Measurements from ENCODE around the gene CCL4L2.
"Not testable (repeated sequence)": the region's sequence is repeated elsewhere in the genome, so short reads cannot be mapped to it uniquely, and the experiment has no call there.

The CCL4L2 gene

GRCh38 chr17:36195434-36196130, 15.3 kb upstream of the CCL4L2 start:
- DNase-seq, result no peak

- DNase-seq, result no peak
Measured at GRCh38 chr17:36196131-36196486, 14.8 kb upstream of the CCL4L2 start.

- no peak for DNase-seq
Measured at GRCh38 chr17:36197387-36197703, 13.5 kb upstream of the CCL4L2 start.

- no peak for DNase-seq
Measured at GRCh38 chr17:36198831-36199465, 11.9 kb upstream of the CCL4L2 start.

GRCh38 chr17:36201102-36201501, 9.8 kb upstream of the CCL4L2 start:
- not testable (repeated sequence) for DNase-seq

- not testable (repeated sequence) for DNase-seq
Measured at GRCh38 chr17:36201506-36201905, 9.4 kb upstream of the CCL4L2 start.

GRCh38 chr17:36203335-36203734, 7.5 kb upstream of the CCL4L2 start:
- no peak for DNase-seq

GRCh38 chr17:36204724-36205500, 6.0 kb upstream of the CCL4L2 start:
- no peak for DNase-seq

- no peak for DNase-seq
Measured at GRCh38 chr17:36205637-36206485, 5.0 kb upstream of the CCL4L2 start.

GRCh38 chr17:36206486-36206821, 4.4 kb upstream of the CCL4L2 start:
- not testable (repeated sequence) for DNase-seq

- DNase-seq, result not testable (repeated sequence)
Measured at GRCh38 chr17:36207383-36207782, 3.5 kb upstream of the CCL4L2 start.

- no peak for DNase-seq
Measured at GRCh38 chr17:36209575-36209974, 1.3 kb upstream of the CCL4L2 start.

- not testable (repeated sequence) for DNase-seq
Measured at GRCh38 chr17:36211484-36212271, 815 bp downstream of the CCL4L2 start.

- no peak for DNase-seq
Measured at GRCh38 chr17:36212272-36212605, 1.4 kb downstream of the CCL4L2 start.

- DNase-seq, result no peak
Measured at GRCh38 chr17:36212966-36213365, 2.1 kb downstream of the CCL4L2 start.

GRCh38 chr17:36213695-36214094, 2.8 kb downstream of the CCL4L2 start:
- no peak for DNase-seq

GRCh38 chr17:36214918-36215317, 4.1 kb downstream of the CCL4L2 start:
- DNase-seq, result no peak

GRCh38 chr17:36215406-36216308, 4.8 kb downstream of the CCL4L2 start:
- DNase-seq, result not testable (repeated sequence)

- not testable (repeated sequence) for DNase-seq
Measured at GRCh38 chr17:36219556-36219955, 8.7 kb downstream of the CCL4L2 start.

GRCh38 chr17:36220737-36221580, 10.1 kb downstream of the CCL4L2 start:
- not testable (repeated sequence) for DNase-seq

Data from NCI-H69 (cell line).